Measurements from ENCODE around the gene PIGU. TPM values are rescaled to one million over a fixed set of nuclear protein-coding genes. Genes with fewer than 3 reads are reported as not detected.
"Not testable (repeated sequence)": the region's sequence is repeated elsewhere in the genome, so short reads cannot be mapped to it uniquely, and the experiment has no call there.

PIGU gene
- polyA plus RNA-seq, 1 of the 3 experiments (the other 2 are of a cell fraction): 40.3 TPM

DNA sequence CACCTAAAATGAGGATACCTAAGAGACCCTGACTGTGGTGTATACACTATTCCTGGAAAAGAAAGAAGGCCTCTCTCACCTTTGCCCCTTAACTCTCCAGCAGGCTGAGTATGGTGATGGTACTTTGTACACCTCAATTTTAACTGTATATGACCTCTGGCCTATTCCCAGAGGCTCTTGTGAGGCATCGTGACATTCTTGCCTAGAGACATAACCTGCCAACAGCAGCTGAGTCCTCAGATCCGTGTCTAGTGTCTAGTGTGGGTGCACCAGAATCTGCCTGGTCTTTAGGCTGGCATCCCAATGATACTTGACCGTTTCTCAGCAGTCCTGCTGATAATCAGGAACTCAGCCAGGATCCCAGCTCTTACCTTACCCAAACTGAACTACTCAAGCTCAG is 47.3 kb upstream of the PIGU start:
- H4K20me1 ChIP-seq (ENCODE audit: insufficient read depth): no peaks in the 10 kb centered on the region
- no peaks in the 10 kb centered on the region for H3K27me3 ChIP-seq (ENCODE audit: insufficient read depth)
- H3K9me3 ChIP-seq: no peaks in the 10 kb centered on the region
- H2AFZ ChIP-seq (ENCODE audit: low read depth): no peak overlapping the region
- no peak overlapping the region for H3K27ac ChIP-seq (ENCODE audit: low read depth in 2 of 2, low read length in 1 of 2)
- POLR2A ChIA-PET: no interaction called here
- CTCF ChIA-PET: interaction anchor here (0.9 to 1.7 kb wide), 2 partner anchors 179 to 186 kb away, joined by 3 read pairs; no protein-coding TSS in a partner anchor
- no peaks in the 10 kb centered on the region for H3K4me1 ChIP-seq (ENCODE audit: control insufficient read depth in 1 of 2, insufficient read depth in 2 of 2, low read depth in 1 of 2, low read length in 1 of 2)
- no peaks in the 10 kb centered on the region for H3F3A ChIP-seq (replicated peaks; ENCODE audit: insufficient read depth)
- H3K9me2 ChIP-seq: no peaks in the 10 kb centered on the region
- WGBS (ENCODE audit: low lambda C conversion rate): 78% methylated on average over 3 of the region's 3 CpGs
- DNase-seq: no peak
- no peak overlapping the region for H3K4me2 ChIP-seq
- H3K79me2 ChIP-seq (ENCODE audit: insufficient read depth): no peaks in the 10 kb centered on the region
- no peak overlapping the region for H3K4me3 ChIP-seq (ENCODE audit: low read depth in 2 of 2, low read length in 1 of 2)
- peaks cover 37 to 40% of the 10 kb centered on the region in 2 experiments for H3K36me3 ChIP-seq (replicated peaks in 1 of 2; ENCODE audit: control insufficient read depth in 1 of 2, insufficient read depth in 2 of 2, low read length in 1 of 2)
- H3K9ac ChIP-seq: no peak overlapping the region
- TF ChIP-seq SMC3 (IDR thresholded peaks at IDR 0.05; ENCODE audit: low read depth, low read length) (no peak), SIN3A (IDR thresholded peaks at IDR 0.05; ENCODE audit: borderline replicate concordance, low read depth, low read length) (no peak), EZH2phosphoT487 (IDR thresholded peaks at IDR 0.05; ENCODE audit: borderline replicate concordance, low read depth) (no peak), TCF12 (IDR thresholded peaks at IDR 0.05) (no peak), POLR2AphosphoS5 (IDR thresholded peaks at IDR 0.05; ENCODE audit: low read depth, low read length) (no peak), IRF3 (IDR thresholded peaks at IDR 0.05; ENCODE audit: low read depth, low read length) (no peak), MEF2A (IDR thresholded peaks at IDR 0.05; ENCODE audit: borderline replicate concordance, low read depth) (no peak), ELF1 (IDR thresholded peaks at IDR 0.05) (no peak), USF2 (IDR thresholded peaks at IDR 0.05; ENCODE audit: borderline replicate concordance, low read depth, low read length) (no peak), EP300 (IDR thresholded peaks at IDR 0.05; ENCODE audit: borderline replicate concordance in 1 of 2, low read depth in 1 of 2, low read length in 1 of 2) (no peak), TEAD4 (IDR thresholded peaks at IDR 0.05; ENCODE audit: borderline replicate concordance, insufficient read depth) (no peak), RCOR1 (IDR thresholded peaks at IDR 0.05; ENCODE audit: low read length) (no peak)
- TF ChIP-seq, protein P1, sequence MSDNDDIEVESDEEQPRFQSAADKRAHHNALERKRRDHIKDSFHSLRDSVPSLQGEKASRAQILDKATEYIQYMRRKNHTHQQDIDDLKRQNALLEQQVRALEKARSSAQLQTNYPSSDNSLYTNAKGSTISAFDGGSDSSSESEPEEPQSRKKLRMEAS (IDR thresholded peaks at IDR 0.05; ENCODE audit: low read depth): no peak

DNA sequence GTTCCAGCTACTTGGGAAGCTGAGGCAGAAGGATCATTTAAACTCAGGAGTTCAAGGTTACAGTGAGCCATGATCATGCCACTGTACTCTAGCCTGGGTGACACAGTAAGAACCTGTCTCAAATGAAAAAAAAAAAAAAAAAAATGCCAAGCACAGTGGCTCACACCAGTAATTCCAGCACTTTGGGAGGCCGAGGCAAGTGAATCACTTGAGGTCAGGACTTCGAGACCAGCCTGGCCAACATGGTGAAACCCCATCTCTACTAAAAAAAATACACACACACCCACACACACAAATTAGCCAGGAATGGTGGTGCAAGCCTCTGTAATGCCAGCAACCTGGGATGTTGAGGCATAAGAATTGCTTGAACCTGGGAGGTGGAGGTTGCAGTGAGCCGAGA is 45.7 kb upstream of the PIGU start:
- H2AFZ ChIP-seq (ENCODE audit: low read depth); H3K9me3 ChIP-seq; H3K4me3 ChIP-seq (ENCODE audit: low read depth in 2 of 2, low read length in 1 of 2); H3K27me3 ChIP-seq (ENCODE audit: insufficient read depth); H3K4me2 ChIP-seq; H3K79me2 ChIP-seq (ENCODE audit: insufficient read depth); POLR2A ChIA-PET; H3K4me1 ChIP-seq (ENCODE audit: control insufficient read depth in 1 of 2, insufficient read depth in 2 of 2, low read depth in 1 of 2, low read length in 1 of 2); H3K9me2 ChIP-seq; DNase-seq; H3F3A ChIP-seq (replicated peaks; ENCODE audit: insufficient read depth); H4K20me1 ChIP-seq (ENCODE audit: insufficient read depth); H3K27ac ChIP-seq (ENCODE audit: low read depth in 2 of 2, low read length in 1 of 2); H3K9ac ChIP-seq: not testable (repeated sequence)
- WGBS (ENCODE audit: low lambda C conversion rate): 99% methylated on average over 3 of the region's 3 CpGs
- peaks cover 37 to 38% of the 10 kb centered on the region in 2 experiments for H3K36me3 ChIP-seq (replicated peaks in 1 of 2; ENCODE audit: control insufficient read depth in 1 of 2, insufficient read depth in 2 of 2, low read length in 1 of 2)
- CTCF ChIA-PET: interaction anchor here (1.0 kb wide), 1 partner anchor 410 kb away, joined by 3 read pairs; no protein-coding TSS in a partner anchor
